Astrocyte (in vitro differentiated cells and primary cell): ENCODE results near the gene OPCML.

Experiments
- EZH2 ChIP-seq: IDR thresholded peaks from 2 replicates; pipeline ENCODE4 v1.6.1; 2012; ENCODE audit warnings: mild to moderate bottlenecking, low read length, inconsistent platforms; ENCODE audit not compliant: insufficient read depth
- TF ChIP-seq, protein P1 (sequence below): IDR thresholded peaks from 2 replicates; pipeline ENCODE4 v1.5.1; 2011; ENCODE audit warnings: low read depth, mild to moderate bottlenecking, inconsistent platforms, low read length, moderate library complexity; ENCODE audit not compliant: insufficient read depth

DNA sequence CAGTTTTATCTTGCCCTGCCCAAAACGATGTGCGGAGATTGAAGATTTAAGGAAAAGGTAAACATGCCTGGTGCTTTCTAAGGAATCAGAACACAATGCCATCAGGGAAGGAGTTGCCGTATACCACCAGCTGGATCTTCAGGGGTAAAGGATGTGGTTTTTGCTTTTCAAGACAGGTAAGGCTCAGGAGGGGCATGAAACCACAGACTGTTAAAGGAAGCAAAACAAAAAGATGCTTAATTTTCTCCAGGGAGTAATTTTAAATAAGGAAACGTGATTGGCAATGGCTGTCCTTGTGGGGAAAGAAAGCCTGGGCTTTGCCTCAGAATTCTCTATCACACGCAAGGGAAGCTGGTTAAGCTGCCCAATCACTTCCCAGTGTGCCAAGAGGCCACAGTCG lies 655.6 kb downstream of the OPCML start:
- TF ChIP-seq, protein P1, sequence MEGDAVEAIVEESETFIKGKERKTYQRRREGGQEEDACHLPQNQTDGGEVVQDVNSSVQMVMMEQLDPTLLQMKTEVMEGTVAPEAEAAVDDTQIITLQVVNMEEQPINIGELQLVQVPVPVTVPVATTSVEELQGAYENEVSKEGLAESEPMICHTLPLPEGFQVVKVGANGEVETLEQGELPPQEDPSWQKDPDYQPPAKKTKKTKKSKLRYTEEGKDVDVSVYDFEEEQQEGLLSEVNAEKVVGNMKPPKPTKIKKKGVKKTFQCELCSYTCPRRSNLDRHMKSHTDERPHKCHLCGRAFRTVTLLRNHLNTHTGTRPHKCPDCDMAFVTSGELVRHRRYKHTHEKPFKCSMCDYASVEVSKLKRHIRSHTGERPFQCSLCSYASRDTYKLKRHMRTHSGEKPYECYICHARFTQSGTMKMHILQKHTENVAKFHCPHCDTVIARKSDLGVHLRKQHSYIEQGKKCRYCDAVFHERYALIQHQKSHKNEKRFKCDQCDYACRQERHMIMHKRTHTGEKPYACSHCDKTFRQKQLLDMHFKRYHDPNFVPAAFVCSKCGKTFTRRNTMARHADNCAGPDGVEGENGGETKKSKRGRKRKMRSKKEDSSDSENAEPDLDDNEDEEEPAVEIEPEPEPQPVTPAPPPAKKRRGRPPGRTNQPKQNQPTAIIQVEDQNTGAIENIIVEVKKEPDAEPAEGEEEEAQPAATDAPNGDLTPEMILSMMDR, result no peak
- no peak for TF ChIP-seq EZH2
